Upper lobe of left lung (tissue), 6 donors: ENCODE measurements around the gene ABCG1. TPM values are rescaled to one million over a fixed set of nuclear protein-coding genes. Genes with fewer than 3 reads are reported as not detected.

Experiments used
- ATAC-seq, 2 donors: fragments of 200-7000 bp; cut with Tn5 transposase; one replicate each; pipeline ENCODE4 v1.9.1; 2022; ENCODE audit warnings: mild to moderate bottlenecking in 2 of 2, moderate library complexity in 2 of 2; ENCODE audit not compliant: low FRiP score in 2 of 2
- DNase-seq, 2 donors: peaks; one replicate each; pipeline ENCODE4 v3.0.0-alpha.2; 2019 to 2020
- H3K27ac ChIP-seq, 4 donors: fragments of 200-600 bp; sonication (generic); one replicate each; pipeline ENCODE4 v1.5.1; 2016 to 2019
- H3K27me3 ChIP-seq, 4 donors: fragments of 200-600 bp; sonication (generic); one replicate each; pipeline ENCODE4 v1.5.1; 2017 to 2019
- H3K36me3 ChIP-seq, 4 donors: fragments of 200-600 bp; sonication (generic); one replicate each; pipeline ENCODE4 v1.5.1; 2016 to 2019
- H3K4me1 ChIP-seq, 4 donors: fragments of 200-600 bp; sonication (generic); one replicate each; pipeline ENCODE4 v1.5.1; 2018 to 2019
- H3K4me3 ChIP-seq, 4 donors: fragments of 200-600 bp; sonication (generic); one replicate each; pipeline ENCODE4 v1.5.1; 2017 to 2019; ENCODE audit warnings: mild to moderate bottlenecking in 2 of 4, moderate library complexity in 1 of 4
- H3K9me3 ChIP-seq, 4 donors: fragments of 200-600 bp; sonication (generic); one replicate each; pipeline ENCODE4 v1.5.1; 2018 to 2019
- CTCF ChIP-seq, 6 experiments: fragments of 450-650 bp in 4 of 6; fragments of 200-600 bp in 2 of 6; sonication (generic) in 2 of 6; IDR thresholded peaks; one replicate each; pipeline ENCODE4 v1.5.1; 2016 to 2019; ENCODE audit warnings: antibody characterized with exemption in 6 of 6
- EP300 ChIP-seq, 4 donors: sonication (generic); formaldehyde crosslinking; IDR thresholded peaks; one replicate each; pipeline ENCODE4 v1.5.1; 2017; ENCODE audit warnings: antibody characterized with exemption in 4 of 4, control low read depth in 2 of 4
- POLR2A ChIP-seq, 4 donors: fragments of 450-650 bp; IDR thresholded peaks; one replicate each; pipeline ENCODE4 v1.5.1; 2016 to 2017; ENCODE audit warnings: antibody characterized with exemption in 4 of 4, mild to moderate bottlenecking in 2 of 4
- POLR2AphosphoS5 ChIP-seq, 2 donors: sonication (generic); formaldehyde crosslinking; IDR thresholded peaks; one replicate each; pipeline ENCODE4 v1.5.1; 2017; ENCODE audit warnings: antibody characterized with exemption in 2 of 2
- WGBS, 2 donors: methylation state at CpG; one replicate each; pipeline ENCODE4 v1.1.5; 2017 to 2018; 5-methylcytosine and 5-hydroxymethylcytosine counted together
- total RNA-seq, 6 donors: library from RNA; depleted of rRNA in 4 of 6; stranded (reverse); fragments of >200 nt in 4 of 6; gene quantifications; one replicate each; pipeline versions ENCODE4 v1.1.0 to v1.2.1, GENCODE V29; 2016 to 2021
- donor health status: DM: no; HTN: no; CAD: no; lungs with moderate emphysema.
- donor health status: DM: no; HTN: yes; CAD: no; lungs with severe emphysema.

The ABCG1 gene
- total RNA-seq, 6 donors from 2014 or later, result 56.7 to 130 (median 79.8) TPM

- DNase-seq, result no peak
- peaks cover 0 to 11% (median 0%) of the 10 kb centered on the region in 4 donors for H3K36me3 ChIP-seq
- ATAC-seq, result no peak
- TF ChIP-seq EP300 (IDR thresholded peaks at IDR 0.05) (no peak), POLR2AphosphoS5 (IDR thresholded peaks at IDR 0.05) (no peak), CTCF (IDR thresholded peaks at IDR 0.05) (no peak), POLR2A (IDR thresholded peaks at IDR 0.05) (no peak)
- H3K4me1 ChIP-seq, result peaks cover 61 to 77% (median 71%) of the 10 kb centered on the region in 4 donors
- H3K27ac ChIP-seq, result peak overlapping the region in 1 of 4 donors; percentile 21
- no peaks in the 10 kb centered on the region for H3K27me3 ChIP-seq
- H3K4me3 ChIP-seq, result no peak overlapping the region
- 92 to 99% methylated on average over 4 of the region's 4 CpGs for WGBS, 2 donors
- no peaks in the 10 kb centered on the region for H3K9me3 ChIP-seq
These were observed 11.2 kb downstream of the ABCG1 start for GRCh38 chr21:42230178-42230577.

- H3K9me3 ChIP-seq, result no peaks in the 10 kb centered on the region
- peaks cover 66 to 82% (median 76%) of the 10 kb centered on the region in 4 donors for H3K4me1 ChIP-seq
- H3K4me3 ChIP-seq, result no peak overlapping the region
- H3K27me3 ChIP-seq, result no peaks in the 10 kb centered on the region
- peak overlapping the region in 1 of 4 donors; percentile 21 for H3K27ac ChIP-seq
- DNase-seq (no peak), ATAC-seq (no peak)
- peaks cover 0 to 11% (median 0%) of the 10 kb centered on the region in 4 donors for H3K36me3 ChIP-seq
- 77 to 78% methylated on average over 13 of the region's 13 CpGs for WGBS, 2 donors
- TF ChIP-seq POLR2AphosphoS5 (IDR thresholded peaks at IDR 0.05) (no peak), EP300 (IDR thresholded peaks at IDR 0.05) (no peak), POLR2A (IDR thresholded peaks at IDR 0.05) (no peak), CTCF (IDR thresholded peaks at IDR 0.05) (no peak)
These were observed 11.7 kb downstream of the ABCG1 start for GRCh38 chr21:42230636-42231035.

- no peak overlapping the region for H3K4me3 ChIP-seq
- ATAC-seq (no peak), DNase-seq (no peak)
- peak overlapping the region in 3 of 4 donors; percentile 11 to 83 (median 80) for H3K27ac ChIP-seq
- peaks cover 77 to 93% (median 87%) of the 10 kb centered on the region in 4 donors for H3K4me1 ChIP-seq
- H3K36me3 ChIP-seq, result peaks cover 0 to 1% (median 0%) of the 10 kb centered on the region in 4 donors
- TF ChIP-seq POLR2A (IDR thresholded peaks at IDR 0.05) (no peak), POLR2AphosphoS5 (IDR thresholded peaks at IDR 0.05) (no peak), EP300 (IDR thresholded peaks at IDR 0.05) (no peak), CTCF (IDR thresholded peaks at IDR 0.05) (no peak)
- H3K9me3 ChIP-seq, result no peaks in the 10 kb centered on the region
- WGBS, 2 donors, result 93 to 100% methylated on average over 2 of the region's 2 CpGs
- no peaks in the 10 kb centered on the region for H3K27me3 ChIP-seq
These were observed 12.8 kb downstream of the ABCG1 start for GRCh38 chr21:42231756-42232155.

DNA sequence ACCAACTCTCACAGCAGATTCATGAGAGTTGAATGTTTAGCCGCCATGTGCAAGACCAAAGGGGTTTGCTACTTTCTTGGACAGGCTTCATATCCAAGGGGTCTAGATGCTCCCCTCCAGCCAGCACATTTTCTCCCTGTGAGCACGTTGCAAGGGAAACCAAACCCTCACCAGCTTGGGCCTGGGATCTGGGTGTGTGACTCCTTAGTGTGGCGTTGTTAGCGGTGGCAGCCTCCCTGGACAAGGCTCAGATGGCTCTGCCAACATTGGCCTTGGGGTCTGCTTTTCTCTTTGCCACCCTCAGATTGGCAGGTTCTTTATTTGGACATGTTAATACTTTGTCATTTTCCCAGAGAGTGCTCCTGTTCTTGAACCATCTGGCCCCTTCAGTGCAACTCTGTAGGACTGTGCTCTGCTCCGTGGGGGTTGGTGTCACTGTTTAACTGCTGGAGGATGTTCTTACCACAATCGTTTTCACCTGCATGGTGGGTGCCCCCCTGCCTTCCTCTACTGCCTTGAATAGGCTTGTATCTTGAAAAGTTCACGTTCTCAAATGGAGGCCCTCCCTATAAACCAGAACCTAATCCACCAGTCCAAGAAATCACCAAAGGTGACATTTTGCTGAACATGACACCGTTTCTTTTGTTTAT lies 13.4 kb downstream of the ABCG1 start:
- H3K27ac ChIP-seq, result peak overlapping the region; percentile 69 to 83 (median 76)
- ATAC-seq, result no peak
- H3K4me3 ChIP-seq, result no peak overlapping the region
- no peak for DNase-seq
- H3K27me3 ChIP-seq, result no peaks in the 10 kb centered on the region
- 69 to 78% methylated on average over 8 of the region's 8 CpGs for WGBS, 2 donors
- H3K4me1 ChIP-seq, result peaks cover 80 to 95% (median 91%) of the 10 kb centered on the region in 4 donors
- TF ChIP-seq EP300 (IDR thresholded peaks at IDR 0.05), result no peak
- no peak for TF ChIP-seq CTCF (IDR thresholded peaks at IDR 0.05)
- no peak for TF ChIP-seq POLR2A (IDR thresholded peaks at IDR 0.05)
- TF ChIP-seq POLR2AphosphoS5 (IDR thresholded peaks at IDR 0.05), result no peak
- no peaks in the 10 kb centered on the region for H3K9me3 ChIP-seq
- no peaks in the 10 kb centered on the region for H3K36me3 ChIP-seq
